NT2/D1 (cell line): ENCODE data around the gene NLK.
"Not testable (repeated sequence)": the region's sequence is repeated elsewhere in the genome, so short reads cannot be mapped to it uniquely, and the experiment has no call there.

Experiments used
- SUZ12 ChIP-seq: IDR thresholded peaks from 2 replicates; pipeline ENCODE4 v1.6.1; 2011; ENCODE audit not compliant: insufficient read length, insufficient read depth; ENCODE audit errors: extremely low read depth
- ZNF274 ChIP-seq: IDR thresholded peaks from 2 replicates; pipeline ENCODE4 v1.6.1; 2011; ENCODE audit warnings: mild to moderate bottlenecking, low read depth, low read length

DNA sequence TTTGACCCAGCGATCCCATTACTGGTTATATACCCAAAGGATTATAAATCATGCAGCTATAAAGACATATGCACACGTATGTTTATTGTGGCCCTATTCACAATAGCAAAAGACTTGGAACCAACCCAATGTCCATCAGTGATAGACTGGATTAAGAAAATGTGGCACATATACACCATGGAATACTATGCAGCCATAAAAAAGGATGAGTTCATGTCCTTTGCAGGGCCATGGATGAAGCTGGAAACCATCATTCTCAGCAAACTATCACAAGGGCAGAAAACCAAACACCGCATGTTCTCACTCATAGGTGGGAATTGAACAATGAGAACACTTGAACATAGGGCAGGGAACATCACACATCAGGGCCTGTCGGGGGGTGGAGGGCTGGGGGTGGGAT is 112.9 kb downstream of the NLK start:
- TF ChIP-seq ZNF274, SUZ12: not testable (repeated sequence)
